GM18520 (cell line): Measurements from ENCODE around the gene ASF1B.
"Not testable (repeated sequence)": the region's sequence is repeated elsewhere in the genome, so short reads cannot be mapped to it uniquely, and the experiment has no call there.

Experiments
- ATAC-seq: cut with Tn5 transposase; IDR thresholded peaks from one replicate; pipeline ENCODE4 v1.9.1; 2021; ENCODE audit not compliant: unreplicated experiment

The ASF1B gene

DNA sequence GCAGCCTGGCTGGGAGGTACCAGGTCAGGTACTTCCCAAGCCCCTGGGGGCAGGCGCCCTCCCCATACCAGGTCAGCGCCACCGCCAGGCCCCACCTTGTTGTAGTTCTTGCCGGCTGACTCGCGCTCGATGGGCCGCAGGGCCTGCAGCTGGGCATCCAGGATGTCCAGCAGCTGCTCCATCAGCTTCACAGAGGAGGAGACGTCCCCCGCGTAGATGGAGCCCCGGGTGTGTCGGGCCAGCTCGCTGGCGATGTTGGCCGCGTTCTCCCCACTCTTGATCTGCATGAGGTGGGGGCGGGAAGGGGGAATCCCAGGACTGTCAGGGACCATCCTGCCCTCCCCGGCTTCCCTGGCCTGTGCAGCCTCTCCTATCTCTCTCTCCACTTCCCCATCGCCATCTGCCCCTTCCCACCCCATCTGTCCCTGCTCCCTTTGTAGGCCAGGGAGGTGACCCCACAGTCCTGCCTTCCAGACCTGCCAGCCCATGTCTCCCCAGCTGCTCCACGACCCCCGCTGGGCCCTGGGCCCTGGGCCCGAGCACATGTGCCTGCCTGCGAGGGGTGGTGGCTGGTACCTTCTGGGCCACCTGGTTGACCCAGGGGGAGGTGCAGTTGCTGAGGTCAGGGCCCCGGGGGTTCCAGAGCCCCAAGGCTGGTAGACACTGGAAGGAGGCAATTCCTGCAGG, 23.8 kb upstream of the ASF1B start:
- ATAC-seq = no peak

DNA sequence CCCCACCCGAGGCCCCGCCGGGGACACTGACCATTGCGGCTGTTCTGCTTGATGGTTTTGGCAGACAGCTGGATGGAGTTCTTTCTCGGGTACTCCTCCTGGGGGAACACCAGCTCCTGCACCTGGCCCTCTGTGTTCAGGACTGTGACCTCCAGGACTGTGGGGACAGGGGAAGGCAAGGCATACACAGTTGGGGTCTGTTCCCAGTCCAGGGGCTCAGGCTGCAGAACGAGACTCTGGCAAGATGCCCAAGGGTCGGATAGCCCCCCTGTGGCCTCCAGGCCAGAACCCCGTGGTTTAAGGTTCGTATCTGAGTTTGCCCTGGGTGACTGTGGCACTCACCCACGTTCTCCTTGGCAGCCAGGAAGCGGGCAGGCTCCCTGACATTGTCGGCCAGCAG, 22.7 kb upstream of the ASF1B start:
- no peak for ATAC-seq

DNA sequence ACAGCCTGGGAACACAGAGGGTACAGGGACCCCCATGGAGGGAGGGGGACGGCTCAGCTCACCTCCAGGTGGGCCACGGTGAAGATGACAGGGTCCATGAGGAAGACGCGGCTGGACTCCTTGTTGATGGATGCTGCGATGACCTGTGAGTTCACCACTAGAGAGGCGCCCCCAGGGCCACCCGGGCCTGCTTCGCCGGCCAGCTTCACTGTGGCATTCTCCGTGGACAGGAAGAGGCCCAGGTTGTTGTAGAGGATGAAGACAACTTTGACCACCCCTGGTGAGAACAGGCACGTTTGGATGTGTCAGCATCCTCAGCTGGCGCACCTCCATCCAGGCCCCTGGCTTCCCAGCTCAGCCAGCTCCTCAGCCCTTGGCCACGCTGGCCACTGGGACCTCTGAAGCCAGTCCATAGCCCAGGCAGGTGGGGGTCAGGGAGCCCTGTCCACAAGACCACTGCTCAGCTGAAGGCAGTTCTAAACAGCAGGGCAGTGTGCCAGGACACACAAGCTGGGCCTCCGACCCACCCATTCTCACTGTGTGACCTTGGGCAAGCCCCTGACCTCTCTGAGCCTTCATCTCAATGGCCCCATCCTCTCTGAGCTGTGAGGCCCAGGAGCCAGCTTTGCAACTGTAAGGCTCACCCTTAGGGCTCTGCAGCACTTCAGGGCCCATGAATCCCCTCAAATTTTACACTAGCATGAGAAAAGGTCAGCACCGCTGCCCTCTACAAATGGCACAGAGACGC, 22.1 kb upstream of the ASF1B start:
- ATAC-seq = no peak

DNA sequence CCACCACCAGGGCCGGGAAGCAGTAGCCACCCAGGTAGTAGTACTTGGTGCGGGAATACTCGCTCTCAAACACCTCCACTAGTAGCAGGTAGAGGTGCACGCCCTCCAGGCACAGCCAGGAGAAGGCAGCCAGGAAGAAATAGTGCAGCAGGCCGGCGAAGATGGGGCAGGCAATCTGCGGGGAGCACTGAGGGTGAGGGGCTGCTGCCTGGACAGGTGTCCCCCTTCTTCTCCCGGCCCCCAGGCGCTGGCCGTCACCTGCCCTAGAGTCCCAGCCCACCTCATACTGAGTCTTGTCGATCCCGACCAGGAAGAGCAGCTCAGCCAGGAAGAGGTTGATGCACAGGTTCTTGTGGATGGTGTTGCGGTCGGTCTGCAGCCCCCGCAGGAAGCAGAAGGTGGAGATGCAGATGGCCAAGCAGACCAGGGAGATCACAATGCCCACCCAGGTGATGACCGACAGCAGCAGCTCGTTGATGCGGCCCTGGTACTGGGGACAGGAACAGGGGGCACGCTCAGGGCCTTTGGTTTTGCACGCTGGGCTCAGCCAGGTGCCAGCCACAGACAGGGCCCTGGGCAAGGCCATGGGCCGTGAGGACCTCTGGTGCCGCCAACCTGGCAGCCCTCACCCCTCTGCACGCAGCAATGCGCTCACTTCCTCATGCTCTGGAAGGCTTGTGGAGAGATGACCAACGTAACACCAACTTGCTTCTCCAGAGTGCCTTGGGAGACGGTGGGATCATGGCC, 20.8 kb upstream of the ASF1B start:
- ATAC-seq = no peak

DNA sequence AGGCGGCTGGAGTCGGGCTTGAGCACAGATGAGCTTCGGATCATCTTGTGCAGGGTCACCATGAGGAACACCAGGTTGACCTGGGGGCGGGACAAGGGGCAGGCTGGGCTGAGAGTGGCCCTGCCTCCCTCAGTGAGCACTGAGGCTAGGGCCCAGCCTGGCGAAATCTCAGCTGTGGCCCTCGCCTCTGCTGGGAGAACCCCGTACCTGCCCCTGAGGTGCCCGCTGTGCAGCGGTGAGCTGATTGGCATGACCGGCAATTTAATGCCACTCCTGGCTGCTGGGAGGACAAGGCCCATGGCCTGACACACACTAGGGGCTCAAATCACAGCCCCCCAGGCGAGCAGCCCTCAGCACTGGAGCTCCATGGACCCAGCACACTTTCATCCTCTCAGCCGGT, 19.7 kb upstream of the ASF1B start:
- no peak for ATAC-seq

DNA sequence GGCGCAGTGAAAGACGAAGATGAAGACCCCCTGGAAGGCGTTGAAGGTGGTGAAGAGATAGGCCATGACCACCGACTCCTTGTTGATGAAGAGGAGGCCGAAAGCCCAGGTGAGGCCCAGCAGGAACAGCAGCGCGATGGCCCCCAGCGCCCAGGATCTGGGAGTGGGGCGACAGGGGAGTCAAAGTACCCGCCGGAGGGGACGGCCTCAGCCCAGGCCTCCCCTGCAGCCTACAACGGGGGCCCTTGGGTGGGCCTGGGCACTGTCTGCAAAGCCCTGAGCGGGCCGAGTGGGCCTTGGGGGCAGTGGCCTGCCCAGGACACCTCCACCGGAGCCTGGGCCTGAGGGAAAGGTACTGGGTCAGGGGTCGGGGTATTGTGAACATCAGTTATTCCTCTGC, 19.0 kb upstream of the ASF1B start:
- no peak for ATAC-seq

DNA sequence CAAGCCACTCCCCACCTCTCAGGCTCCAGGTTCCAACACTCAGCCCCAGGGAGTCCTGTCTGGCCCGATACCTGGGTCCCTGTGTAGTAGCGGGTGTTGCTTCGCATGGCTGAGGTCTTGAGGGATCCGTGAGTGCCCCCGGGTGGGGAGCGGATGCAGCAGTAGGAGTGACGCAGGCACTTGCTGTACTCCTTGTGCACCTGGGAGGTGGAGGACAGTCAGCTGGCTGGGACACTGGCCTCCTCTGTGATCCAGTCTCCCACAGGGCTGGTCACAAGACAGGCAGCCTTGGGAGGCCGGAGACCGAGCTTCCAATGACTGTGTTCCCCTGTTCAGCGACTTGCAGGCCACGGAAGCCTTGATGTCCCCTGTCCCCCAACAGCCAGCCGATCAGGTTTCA, 16.3 kb upstream of the ASF1B start:
- no peak for ATAC-seq

DNA sequence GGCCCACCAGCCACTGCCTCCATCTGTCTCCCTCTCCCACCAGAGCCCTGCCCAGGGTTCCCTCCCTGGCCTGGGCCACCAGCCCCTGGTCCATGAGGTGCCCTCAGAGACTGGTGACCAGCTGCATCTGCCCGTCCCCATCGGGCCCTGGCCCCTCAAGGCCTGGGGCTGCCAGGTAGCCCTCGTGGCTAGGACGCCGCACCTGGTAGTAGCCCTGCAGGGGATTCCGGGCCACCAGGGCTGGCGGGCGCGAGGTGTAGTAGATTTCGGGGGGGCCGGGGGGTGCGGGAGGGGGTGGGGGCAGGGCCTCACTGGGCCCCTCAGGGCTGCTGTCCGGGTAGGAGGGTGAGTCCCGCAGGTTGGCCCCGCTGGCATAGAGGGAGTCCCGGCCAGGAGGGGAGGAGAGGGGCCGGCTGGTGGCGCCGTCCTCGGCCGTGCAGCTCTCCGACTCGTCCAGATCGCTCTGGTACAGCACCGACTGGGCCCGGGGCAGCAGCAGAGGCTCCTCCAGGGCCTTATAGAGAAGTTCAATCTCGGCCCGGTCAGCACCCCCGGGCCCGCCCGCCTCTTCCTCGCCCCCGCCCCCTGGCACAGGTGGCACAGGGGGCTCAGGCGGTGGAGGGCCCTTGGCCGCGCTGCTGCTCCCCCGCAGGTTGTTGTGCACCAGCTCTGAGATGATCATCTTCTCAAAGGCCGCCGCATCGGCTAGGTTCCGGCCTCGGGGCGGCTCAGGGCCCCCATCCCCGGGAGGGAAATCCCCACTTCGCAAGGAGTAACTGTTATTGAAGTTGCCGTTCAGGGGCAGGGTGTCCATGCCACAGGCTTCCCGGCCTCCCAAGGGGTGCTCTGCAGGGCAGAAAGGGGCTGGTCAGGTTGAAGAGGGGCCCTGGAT, 14.6 kb upstream of the ASF1B start:
- ATAC-seq = no peak

DNA sequence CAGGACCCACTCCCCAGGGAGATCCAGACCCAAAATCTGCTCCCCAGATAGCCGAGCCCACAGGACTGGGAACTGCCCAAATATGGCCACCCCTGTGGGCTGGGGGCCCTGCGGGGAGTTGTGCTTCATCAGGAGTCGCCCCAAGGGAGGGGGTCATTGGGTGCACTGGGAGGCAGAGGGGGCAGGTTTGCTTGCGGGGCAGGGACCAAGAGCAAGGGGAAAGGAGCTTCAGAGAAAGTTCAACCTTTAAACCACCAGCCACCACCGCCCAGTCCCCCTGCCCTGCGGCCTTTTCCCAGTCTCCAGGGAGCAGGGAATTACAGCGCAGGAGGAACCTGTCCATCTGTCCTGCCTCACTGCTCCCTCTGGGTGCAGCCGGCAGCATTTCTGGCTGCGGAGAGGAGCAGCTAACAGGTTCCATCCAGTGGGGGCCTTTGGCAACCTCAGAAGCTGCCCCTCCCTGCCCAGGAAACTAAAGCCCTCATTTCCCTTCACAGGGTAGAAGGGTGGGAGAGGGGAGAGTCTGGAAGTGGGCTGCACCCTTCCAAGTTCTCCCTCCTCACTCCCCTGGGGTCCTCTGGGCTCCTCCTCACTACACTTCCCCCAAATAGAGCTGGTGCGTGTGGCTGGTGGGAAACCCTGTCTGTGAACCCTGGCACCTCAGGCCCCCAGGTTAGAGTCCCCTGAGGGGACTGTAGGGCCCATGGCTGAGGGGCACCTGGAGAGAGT, 13.8 kb upstream of the ASF1B start:
- no peak for ATAC-seq

DNA sequence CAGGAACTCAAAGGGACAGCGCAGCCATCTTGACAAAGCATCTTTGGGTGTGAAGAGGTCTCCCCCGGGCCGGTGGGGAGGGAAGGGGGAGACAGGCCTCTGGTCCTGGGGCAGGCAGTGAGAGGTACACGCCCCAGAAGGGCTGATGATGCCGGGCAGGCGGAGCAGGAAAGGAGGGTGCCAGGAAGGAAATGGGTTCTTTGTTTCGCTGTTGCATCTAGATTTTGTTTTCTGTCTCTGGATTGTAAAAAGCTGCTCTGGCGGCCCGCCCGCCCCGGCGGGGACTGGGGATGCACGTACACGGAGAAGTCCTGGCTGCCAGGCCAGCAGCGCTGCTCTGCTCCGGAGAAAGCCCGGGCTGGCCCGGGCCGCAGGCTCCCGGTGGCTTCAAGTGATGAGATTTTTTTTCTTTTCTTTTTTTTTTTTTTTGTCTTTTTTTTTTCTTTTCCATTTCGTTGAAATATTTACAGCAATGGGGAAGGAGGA, 13.2 kb upstream of the ASF1B start:
- no peak for ATAC-seq

DNA sequence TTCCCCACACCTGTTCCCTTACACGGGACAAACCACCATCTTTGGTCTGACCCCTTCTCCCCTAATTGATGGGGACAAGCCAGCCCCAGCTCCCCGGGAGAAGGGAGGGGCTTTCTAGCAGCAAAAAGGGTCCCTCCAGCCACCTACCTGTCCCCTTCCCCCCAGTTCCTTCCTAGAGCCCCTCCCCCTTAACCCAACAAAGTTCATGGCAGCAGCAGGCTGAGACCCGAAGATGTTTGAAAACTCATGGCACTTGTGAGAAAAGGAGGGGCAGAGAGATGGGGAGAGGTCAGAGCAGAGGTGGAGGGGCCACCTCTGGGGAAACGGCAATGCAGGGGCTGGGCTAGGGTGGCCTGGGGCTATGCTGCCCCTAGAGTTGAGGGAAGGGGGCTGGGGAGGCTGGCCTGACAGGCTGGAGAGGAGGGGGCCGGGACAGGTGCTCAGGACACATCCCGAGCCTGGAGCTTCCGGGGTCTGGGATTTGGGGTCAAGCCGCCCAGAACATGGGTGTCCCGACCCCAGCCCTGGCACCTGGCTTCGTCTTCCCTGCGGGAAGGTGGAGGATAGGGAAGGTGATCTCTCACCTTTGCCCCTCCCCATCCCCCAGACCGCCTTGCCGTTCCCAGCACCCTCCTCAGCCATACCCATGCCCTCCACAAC, 12.5 kb upstream of the ASF1B start:
- no peak for ATAC-seq

DNA sequence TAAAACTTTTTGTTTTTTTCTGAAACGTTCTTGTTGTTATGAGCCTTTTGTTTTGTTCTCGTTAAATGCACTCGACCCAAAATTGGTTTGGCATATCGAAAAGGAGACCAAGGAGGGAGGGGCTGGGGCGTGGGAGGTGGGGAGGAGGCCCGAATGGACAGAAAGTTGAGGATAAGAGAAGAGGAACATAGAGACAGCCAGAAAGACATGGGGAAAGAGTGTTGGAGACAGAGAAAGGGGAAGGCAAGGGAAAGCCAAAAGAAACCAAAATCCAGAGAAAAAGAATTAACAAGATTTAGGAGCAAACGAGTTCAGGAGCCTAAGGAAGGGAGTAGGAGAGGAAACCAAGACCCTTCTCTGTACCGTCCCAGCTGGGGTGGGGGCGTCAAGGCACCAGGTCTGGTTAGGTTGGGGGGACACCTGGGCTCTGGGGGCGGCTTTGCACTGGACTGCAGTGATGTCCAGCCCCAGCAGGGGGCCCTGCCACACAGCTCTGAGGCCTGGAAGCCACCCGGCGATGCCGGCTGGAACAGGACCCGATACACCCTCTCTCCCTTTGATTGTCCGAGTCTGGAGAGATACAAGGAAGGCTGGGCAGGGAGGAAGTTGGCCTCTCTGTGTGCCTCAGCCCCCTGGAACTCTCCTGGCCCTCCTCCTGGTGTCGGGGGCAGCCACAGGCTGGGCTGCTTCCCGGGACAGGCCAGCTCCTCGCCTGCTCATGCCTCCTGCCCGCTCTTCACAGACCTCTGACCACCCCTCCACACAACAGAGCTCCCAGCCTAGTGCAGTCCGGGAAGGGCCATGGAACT, 11.6 kb upstream of the ASF1B start:
- ATAC-seq = no peak

DNA sequence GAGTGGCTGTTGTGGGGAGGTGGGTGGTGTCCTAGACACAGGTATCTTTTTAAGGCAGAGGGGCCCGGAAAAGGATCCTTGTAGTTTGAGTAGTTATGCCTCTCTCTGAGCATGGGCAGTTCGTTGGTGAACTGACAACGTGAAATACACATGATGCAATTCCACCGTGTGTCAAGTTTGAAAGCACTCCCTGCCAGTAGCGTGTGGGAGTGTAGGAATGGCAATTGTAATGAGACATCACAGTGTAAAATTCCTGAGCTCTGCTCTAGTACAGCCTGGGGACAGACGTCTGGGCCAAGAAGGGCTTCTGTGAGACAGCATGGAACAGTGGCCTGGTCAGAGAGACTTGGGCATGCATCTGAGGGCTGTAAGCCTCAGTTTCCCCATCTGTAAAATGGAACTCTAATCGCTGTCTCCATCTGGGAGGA, 10.4 kb upstream of the ASF1B start:
- no peak for ATAC-seq

DNA sequence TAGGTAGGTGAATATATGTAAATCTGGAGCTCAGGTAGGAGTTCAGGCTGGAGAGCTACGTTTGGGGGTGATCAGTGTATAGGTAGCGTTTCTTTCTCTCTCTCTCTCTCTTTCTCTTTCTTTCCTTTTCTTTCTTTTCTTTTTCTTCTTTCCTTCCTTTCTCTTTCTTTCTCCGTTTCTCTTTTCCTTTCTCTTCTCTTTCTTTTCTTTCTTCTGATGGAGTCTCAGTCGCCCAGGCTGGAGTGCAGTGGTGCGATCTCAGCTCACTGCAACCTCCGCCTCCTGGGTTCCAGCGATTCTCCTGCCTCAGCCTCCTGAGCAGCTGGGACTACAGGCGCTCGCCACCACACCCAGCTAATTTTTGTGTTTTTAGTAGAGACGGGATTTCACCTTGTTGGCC, 9.8 kb upstream of the ASF1B start:
- ATAC-seq = not testable (repeated sequence)

DNA sequence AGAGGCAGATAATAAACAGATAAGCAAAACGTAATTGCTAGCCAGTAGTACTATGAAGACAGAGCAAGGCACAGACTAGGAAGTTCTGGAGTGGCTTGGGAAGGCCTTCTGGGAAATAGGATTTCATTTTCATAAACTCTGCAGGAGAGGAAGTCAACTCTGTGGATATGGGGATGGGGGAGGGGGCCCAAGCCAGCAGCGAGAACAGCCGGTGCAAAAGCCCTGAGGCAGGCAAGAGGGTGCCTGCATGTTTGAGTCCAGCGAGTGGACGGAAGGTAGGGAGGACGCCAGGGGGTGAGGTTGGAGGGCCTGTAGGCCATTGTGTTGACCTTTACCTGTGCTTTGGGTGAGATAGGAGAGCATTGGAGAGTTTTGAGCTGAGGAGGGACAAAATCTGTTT, 9.0 kb upstream of the ASF1B start:
- no peak for ATAC-seq

DNA sequence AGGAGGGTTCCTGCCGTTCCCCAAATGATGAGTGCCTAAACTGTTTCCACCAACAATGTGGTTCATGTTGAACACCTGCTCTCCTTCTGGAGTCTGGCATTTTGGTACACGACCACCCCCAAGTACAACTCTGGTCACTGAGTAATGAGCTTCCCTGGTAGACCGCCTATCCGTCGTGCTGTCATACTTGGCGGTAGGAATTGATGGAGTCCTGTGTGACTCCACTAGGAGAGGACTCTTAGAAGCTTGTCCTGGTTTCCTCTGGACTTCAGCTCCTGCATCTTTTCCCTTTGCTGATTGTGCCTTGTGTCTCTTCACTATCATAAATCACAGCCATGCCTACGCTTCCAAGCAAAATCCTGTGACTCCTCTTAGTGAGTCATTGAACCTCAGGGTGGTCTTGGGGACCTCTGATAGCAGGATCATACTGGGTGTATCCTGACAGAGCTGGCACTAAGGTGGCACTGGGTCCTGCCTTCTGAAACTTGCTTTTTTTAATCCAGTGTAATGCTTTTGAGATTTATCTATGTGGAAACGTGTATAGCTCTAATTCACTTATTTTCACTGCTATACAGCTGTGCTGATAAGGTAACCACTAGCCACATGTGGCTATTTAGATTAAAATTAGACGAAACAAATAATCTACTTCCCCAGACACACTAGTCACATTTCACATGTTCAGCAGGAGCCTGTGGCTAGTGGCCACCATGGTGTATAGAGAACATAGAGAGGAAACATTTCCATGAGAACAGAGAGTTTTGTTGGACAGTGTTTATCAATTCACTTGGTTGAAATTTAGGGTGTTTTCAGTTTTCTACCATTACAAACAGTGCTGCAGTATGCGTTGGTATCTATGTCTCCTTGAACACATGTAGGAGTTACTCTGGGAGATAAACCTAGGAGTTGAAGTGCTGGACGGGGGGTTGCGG, 6.1 kb upstream of the ASF1B start:
- no peak for ATAC-seq

DNA sequence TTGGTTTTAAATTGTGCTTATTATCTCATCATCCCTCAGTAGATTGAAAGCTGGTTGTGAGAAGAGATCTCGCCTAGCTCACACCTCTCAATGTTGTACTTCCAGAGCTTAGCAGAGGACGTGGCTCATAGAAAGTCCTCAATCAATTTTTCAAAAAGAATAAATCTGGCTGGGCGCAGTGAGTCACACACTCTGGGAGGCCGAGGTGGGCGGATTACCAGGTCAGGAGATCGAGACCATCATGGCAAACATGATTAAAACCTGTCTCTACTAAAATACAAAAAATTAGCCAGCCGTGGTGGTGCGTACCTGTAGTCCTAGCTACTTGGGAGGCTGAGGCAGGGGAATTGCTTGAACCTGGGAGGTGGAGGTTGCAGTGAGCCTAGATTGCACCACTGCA, 4.7 kb upstream of the ASF1B start:
- ATAC-seq = no peak

DNA sequence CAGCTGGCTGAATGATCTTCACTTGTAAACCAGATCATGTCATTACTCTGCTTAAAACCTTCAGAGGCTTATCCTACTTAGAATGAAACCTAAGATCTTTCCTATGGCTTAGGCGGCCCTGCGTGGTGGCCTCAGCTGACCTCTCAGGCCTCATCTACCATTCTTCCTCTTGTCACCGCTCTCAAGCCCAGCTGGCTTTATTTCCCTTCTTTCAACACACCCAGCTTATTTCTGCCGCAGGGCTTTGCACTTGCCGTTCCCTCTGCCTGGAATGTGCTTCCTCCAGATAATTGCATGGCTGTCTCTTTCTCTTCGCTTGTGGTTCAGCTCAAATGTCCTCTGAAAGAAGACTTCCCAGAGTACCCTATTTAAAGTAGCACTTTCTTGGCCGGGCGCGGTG, 3.6 kb upstream of the ASF1B start:
- ATAC-seq = no peak
